ENCODE results near the gene FGD6.

DNA sequence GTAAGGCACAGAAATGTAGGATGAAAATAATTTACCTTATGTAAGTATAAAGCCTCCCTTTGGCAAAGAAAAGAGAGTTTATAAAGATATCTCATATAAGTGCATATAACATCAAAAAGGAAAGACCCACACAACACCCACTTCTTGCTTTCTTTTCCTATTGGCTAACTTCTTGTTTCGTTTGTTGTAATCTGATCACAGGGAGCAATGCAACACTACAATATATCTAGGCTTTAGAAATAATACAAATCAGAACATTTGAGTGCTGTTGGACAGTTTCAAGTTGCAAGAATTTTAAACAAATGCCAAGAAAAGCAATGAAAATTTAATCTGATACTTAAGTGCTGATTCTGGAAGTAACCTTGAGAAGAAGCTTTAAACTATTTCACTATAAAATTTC, 1.3 kb downstream of the FGD6 start:
- TF ChIP-seq, protein P1, sequence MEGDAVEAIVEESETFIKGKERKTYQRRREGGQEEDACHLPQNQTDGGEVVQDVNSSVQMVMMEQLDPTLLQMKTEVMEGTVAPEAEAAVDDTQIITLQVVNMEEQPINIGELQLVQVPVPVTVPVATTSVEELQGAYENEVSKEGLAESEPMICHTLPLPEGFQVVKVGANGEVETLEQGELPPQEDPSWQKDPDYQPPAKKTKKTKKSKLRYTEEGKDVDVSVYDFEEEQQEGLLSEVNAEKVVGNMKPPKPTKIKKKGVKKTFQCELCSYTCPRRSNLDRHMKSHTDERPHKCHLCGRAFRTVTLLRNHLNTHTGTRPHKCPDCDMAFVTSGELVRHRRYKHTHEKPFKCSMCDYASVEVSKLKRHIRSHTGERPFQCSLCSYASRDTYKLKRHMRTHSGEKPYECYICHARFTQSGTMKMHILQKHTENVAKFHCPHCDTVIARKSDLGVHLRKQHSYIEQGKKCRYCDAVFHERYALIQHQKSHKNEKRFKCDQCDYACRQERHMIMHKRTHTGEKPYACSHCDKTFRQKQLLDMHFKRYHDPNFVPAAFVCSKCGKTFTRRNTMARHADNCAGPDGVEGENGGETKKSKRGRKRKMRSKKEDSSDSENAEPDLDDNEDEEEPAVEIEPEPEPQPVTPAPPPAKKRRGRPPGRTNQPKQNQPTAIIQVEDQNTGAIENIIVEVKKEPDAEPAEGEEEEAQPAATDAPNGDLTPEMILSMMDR (conservative IDR thresholded peaks at IDR 0.05; ENCODE audit: low read depth, low read length): no peak
- TF ChIP-seq EZH2phosphoT487 (IDR thresholded peaks at IDR 0.05; ENCODE audit: borderline replicate concordance, low read length): no peak
